GM21515 (cell line): ENCODE results near the gene RWDD4.
"Not testable (repeated sequence)": the region's sequence is repeated elsewhere in the genome, so short reads cannot be mapped to it uniquely, and the experiment has no call there.

ENCODE experiments used
- ATAC-seq: cut with Tn5 transposase; IDR thresholded peaks from one replicate; pipeline ENCODE4 v1.9.1; 2021; ENCODE audit not compliant: unreplicated experiment

RWDD4 gene

GRCh38 chr4:183636503-183636902, 22.5 kb downstream of the RWDD4 start:
- ATAC-seq: no peak

DNA sequence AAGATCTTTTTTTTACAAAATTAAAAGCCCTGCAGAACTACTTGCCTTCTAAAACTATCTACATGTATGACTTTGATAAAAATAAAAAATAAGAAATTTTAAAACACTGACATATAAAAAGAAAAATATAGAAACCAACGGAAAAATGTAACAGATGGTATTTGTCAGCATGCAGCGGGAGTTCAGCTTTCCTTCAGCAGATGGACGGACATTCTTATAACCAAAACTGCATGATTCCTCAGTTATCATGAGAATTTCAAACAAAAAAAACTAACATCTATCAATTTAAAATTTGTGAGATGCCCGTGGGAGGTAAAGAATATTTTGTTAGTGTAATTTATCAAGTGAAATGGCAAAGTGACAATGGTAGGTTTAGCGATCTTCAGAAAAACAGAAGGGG, 23.2 kb downstream of the RWDD4 start:
- no peak for ATAC-seq

GRCh38 chr4:183635321-183635720, 23.7 kb downstream of the RWDD4 start:
- no peak for ATAC-seq

GRCh38 chr4:183633476-183634400, 25.2 kb downstream of the RWDD4 start:
- ATAC-seq: no peak

DNA sequence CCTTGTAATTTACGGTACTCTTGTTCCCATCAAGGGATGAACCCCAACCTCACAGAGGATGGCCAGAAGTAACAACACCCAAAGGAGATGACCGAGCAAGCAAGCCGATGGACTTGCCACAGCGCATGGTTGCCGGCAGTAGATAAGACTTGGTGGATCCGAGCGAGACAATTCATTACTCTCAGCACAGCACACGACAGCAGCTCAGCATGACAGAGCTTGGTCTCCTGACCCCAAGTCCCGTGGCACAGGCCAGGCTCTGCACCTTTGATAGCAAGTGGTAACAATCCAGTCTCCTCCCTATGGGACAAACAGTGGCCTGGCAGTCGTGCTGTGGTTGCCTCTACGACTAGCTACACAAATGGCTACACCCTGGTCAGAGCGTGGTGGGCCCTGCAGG, 26.3 kb downstream of the RWDD4 start:
- ATAC-seq: no peak

- no peak for ATAC-seq
These were observed 27.3 kb downstream of the RWDD4 start for GRCh38 chr4:183631577-183632198.

- ATAC-seq: no peak
These were observed 30.9 kb downstream of the RWDD4 start for GRCh38 chr4:183627979-183628588.

- ATAC-seq: not testable (repeated sequence)
These were observed 31.7 kb downstream of the RWDD4 start for GRCh38 chr4:183627286-183627685.

DNA sequence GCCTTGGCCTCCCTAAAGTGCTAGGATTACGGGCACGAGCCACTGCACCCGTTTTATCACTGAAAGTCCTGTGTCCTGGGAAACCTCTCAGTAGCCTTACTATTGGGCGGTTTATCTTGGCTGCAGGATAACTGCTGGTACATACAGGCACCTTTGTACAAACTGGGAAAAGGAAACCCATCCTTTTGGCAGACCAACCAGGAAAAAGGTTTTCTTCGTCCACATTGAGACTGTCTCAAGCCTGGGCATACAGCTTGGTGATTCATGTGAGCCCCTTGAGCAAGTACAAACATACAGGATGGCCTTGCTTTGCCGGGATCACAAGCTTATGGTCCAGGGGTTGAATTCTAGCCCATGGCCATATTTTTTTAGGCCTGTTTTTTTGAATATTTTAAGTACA, 32.8 kb downstream of the RWDD4 start:
- ATAC-seq: no peak

DNA sequence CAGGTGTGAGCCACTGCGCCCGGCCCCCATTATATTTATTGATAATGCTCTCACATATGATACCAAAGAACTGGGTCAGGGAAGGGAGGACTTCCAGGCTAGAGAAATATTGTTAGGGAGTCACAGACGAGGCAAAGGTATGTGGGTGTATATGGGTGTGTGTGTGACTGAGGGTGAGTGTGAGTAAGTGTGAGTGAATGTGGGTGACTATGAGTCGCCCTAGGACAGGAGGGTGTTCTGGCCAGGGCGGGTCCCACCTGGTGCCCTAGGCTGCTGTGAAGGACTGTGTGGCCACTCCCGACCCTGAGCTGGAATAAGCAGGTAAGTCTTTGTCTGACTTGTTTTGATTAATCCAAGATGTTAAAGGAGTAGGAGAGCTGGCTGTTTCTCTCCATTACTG, 34.4 kb downstream of the RWDD4 start:
- ATAC-seq: no peak

- ATAC-seq: no peak
These were observed 37.1 kb downstream of the RWDD4 start for GRCh38 chr4:183621875-183622274.

- no peak for ATAC-seq
These were observed 38.6 kb downstream of the RWDD4 start for GRCh38 chr4:183620421-183620820.

- ATAC-seq: no peak
These were observed 40.3 kb downstream of the RWDD4 start for GRCh38 chr4:183618681-183619080.

DNA sequence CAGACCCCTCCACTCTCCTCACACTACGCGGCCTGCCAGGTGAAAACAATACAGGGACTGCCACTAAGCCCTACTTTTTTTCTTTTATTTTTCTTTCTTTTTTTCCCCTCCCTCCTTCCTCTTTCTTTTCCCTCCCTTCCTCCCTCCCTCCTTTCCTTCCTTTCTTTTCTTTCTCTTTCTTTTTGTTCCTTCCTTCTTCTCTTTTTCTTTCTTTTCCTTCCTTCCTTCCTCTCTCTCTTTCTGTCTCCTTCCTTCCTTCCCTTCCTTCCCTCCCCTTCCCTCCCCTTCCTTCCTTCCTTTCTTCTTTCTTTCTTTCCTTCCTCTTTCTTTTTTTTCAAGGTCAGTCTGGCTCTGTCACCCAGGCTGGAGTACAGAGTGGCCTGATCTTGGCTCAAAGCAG, 41.9 kb downstream of the RWDD4 start:
- ATAC-seq: no peak

DNA sequence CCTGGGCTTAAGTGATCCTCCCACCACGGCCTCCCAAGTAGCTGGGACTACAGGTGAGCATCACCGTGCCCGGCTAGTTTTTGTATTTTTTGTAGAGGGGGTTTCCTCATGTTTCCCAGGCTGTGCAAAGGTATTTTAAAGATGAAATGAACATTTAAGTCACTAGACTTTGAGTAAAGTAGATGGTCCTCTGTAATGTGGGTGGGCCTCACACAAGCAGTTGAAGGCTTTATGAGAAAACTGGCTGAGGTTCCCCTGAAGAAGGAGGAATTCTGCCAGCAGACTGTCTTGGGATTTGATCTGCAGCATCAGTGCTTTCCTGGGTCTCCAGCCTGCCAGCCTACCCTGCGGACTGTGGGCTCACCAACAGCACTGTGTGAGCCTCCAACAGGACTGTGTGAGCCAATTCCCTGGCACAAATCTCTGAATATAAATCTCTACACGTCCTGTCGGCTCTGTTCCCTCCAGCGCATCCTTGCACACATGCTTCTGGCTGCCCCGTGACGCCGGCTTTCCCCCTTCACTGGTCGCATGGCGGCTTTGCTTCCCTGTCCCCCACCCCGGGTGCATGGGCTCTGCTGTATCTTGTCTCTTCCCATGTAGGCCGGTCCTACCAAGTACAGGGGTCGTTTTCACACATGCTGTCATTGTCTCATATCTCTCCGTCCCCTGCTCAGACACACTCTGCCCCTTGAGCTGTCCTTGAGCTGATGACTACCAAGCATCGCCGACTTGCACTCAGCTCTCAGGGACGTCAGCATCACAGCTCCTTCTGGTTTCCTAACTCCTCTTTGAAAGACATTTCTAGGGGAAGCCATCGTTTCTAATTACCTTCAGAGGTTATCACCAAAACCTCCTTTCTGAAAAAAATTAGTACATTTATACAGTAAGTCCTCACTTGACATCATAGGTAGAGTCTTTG, 46.4 kb downstream of the RWDD4 start:
- ATAC-seq: no peak

GRCh38 chr4:183611210-183611830, 47.7 kb downstream of the RWDD4 start:
- no peak for ATAC-seq

- ATAC-seq: no peak
These were observed 48.4 kb downstream of the RWDD4 start for GRCh38 chr4:183610613-183611012.

DNA sequence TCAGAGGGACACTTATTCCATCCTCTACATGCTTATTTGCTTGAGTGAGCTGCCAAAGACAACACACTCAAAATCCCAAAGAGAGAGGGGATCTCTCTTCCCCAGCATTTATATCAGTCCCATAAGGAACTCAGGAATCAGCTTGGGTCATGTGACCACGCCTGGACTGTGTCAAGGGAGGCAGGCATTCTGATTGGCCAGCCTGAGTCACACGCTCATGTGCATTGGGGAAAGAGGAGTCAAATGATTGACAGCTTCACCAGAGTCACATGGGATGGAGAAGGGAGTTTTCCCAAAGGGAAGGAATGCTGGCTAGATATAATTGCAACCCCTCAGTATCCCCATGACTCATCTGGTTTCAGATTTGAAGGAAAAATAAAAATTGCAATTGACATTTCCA, 49.0 kb downstream of the RWDD4 start:
- ATAC-seq: no peak

DNA sequence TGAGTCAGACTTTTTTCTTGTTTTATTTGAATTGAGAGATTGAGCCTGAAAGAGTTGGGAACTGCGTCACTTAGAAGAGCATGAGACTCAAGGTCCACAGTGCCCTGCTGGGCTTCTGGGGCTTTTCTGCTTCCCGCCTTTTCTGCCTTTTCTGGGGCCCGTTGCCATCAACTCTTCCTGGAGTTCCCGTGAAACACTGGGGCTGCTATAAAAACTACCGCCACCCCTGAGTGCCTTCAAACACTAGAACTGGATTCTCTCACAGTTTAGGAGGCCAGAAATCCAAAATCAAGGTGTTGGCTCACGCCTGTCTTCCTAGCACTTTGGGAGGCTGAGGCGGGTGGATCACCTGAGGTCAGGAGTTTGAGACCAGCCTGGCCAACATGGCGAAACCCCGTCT, 49.8 kb downstream of the RWDD4 start:
- ATAC-seq: no peak

DNA sequence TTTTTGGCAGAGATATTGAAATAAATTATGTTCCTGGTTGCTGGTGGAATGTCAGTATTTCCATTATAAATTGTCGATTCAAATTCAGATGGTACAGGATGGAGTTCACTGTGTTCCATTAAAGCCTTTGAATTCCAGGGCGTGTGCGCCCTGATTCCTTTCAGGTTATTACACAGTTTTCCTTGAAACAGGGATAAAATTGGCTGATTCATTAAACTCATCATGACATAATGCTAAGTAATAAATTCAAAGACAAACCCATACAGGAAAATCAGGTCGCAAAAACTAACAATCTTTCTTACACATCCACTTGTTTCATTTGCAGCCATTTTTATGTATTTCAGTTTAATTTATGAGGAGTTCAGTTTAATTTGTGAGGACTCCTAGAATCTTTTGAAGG, 51.1 kb downstream of the RWDD4 start:
- ATAC-seq: no peak
